ENCODE measurements around the gene MLF1.
A peak's percentile ranks its signal among the peaks of the same experiment; 100 is the strongest.

MLF1 gene

DNA sequence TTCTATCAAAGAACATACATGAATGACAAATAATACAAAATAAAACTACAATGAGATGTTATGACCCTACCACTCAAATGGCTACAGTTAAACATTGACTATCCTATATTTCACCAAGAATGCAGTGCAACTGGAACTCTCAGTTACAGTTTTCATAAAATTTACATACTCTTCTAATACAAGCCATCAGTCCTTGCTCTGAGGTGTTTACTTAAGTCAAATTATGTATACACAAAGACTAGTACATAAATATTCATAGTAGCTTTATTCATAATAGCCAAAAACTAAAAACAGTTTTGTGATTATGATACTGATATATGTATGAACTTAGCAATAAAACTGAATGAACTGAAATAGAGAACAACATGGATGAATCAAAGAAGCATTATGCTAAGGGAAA lies 19.2 kb downstream of the MLF1 start:
- Histone ChIP-seq H3K27me3 (replicated peaks; ENCODE audit: control insufficient read depth, insufficient read depth, low read length) (no peaks in the 10 kb centered on the region), H3K4me1 (ENCODE audit: control insufficient read depth, insufficient read depth, low read length) (no peaks in the 10 kb centered on the region), H3K4me3 (ENCODE audit: low read length) (no peak overlapping the region), H3K9ac (ENCODE audit: low read length) (no peak overlapping the region), H3K9me3 (ENCODE audit: control insufficient read depth, low read length) (no peaks in the 10 kb centered on the region), H3K36me3 (ENCODE audit: control insufficient read depth, insufficient read depth, low read length, severe bottlenecking) (no peaks in the 10 kb centered on the region)
- DNase-seq (ENCODE audit: low read depth), result no peak

DNA sequence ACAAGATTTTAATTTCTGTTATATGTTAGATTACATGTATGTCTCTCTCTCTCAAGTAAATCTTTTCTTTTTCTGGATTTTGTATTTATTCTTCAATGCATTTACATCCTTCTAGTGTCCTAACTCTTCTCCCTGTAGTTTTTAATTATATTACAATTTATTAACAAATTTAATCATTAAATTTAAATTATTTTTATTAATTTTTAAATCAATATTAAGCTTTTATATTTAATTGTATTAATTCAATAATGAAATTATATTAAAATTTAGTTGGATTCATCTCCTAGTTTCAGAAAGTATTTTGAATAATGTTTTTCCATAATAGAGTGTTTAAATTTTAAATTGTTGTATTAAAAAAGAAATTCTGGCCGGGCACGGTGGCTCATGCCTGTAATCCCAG lies 29.8 kb downstream of the MLF1 start:
- no peaks in the 10 kb centered on the region for H3K36me3 ChIP-seq (ENCODE audit: control insufficient read depth, insufficient read depth, low read length, severe bottlenecking)
- H3K27me3 ChIP-seq (replicated peaks; ENCODE audit: control insufficient read depth, insufficient read depth, low read length), result no peaks in the 10 kb centered on the region
- no peak overlapping the region for H3K9ac ChIP-seq (ENCODE audit: low read length)
- no peak for DNase-seq (ENCODE audit: low read depth)
- no peaks in the 10 kb centered on the region for H3K4me1 ChIP-seq (ENCODE audit: control insufficient read depth, insufficient read depth, low read length)
- no peaks in the 10 kb centered on the region for H3K9me3 ChIP-seq (ENCODE audit: control insufficient read depth, low read length)
- H3K4me3 ChIP-seq (ENCODE audit: low read length), result no peak overlapping the region

DNA sequence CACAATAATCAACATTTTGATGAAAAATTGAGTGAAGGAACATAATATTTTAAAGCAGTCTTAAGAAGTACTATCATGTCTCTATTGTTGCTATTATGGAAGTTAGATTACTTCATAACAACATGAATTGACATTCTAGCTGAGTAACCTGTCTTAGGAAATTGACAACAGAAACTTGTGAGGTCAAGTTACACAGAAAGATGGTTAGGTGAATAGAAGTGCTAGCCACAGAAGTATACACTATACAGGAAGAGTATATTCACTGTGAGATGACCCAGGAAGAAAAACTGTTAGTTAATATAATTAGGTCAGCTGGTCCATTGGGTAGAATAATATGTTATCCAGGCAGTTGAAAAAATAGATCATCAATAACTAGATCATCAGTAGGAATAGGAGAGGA lies 31.2 kb downstream of the MLF1 start:
- Histone ChIP-seq H3K36me3 (ENCODE audit: control insufficient read depth, insufficient read depth, low read length, severe bottlenecking) (no peaks in the 10 kb centered on the region), H3K9me3 (ENCODE audit: control insufficient read depth, low read length) (no peaks in the 10 kb centered on the region), H3K4me3 (ENCODE audit: low read length) (no peak overlapping the region), H3K27me3 (replicated peaks; ENCODE audit: control insufficient read depth, insufficient read depth, low read length) (no peaks in the 10 kb centered on the region), H3K9ac (ENCODE audit: low read length) (no peak overlapping the region), H3K4me1 (ENCODE audit: control insufficient read depth, insufficient read depth, low read length) (no peaks in the 10 kb centered on the region)
- DNase-seq (ENCODE audit: low read depth), result no peak

DNA sequence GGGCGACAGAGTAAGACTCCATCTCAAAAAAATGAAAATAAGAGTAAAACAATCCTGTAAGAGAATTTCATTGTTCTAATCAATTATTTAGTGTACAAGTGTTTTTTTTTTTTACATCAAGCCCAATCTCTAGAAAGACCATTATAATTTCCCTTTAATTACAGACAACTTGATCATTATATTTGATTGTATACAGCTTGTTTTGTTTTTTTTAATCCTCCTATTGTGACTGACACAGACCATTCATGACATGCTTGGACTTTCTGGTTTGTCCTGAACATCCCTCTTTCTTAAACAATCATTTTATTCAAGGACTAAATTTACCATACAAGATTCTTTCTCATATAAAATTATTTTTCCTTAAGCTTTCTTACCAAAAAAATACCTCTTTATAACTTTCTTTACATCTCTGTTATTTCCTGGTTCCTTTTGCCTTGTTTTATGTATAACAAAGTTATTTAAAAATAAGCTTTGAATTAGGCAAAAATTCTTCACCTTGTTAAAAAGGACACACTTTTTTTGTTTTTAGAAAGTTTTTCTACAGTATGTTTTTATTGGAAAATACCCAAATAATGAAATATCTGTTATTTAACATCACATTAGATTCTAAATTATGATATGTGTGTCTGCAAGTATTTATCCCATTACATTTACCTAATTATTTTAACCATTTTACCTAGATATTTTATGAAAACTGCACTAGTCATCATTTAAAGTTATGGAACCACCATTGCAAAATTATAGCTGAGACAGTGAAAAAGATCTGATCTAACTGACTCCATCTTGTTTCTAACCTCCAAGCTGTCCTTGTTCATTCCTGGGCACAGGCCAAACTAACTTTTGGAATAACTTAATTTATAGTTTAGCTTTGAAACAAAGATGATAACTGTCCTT lies 47.2 kb downstream of the MLF1 start:
- Histone ChIP-seq H3K4me1 (ENCODE audit: control insufficient read depth, insufficient read depth, low read length) (no peaks in the 10 kb centered on the region), H3K4me3 (ENCODE audit: low read length) (no peak overlapping the region), H3K27me3 (replicated peaks; ENCODE audit: control insufficient read depth, insufficient read depth, low read length) (no peaks in the 10 kb centered on the region), H3K36me3 (ENCODE audit: control insufficient read depth, insufficient read depth, low read length, severe bottlenecking) (no peaks in the 10 kb centered on the region), H3K9ac (ENCODE audit: low read length) (no peak overlapping the region), H3K9me3 (ENCODE audit: control insufficient read depth, low read length) (peaks cover 22% of the 10 kb centered on the region)
- no peak for DNase-seq (ENCODE audit: low read depth)

DNA sequence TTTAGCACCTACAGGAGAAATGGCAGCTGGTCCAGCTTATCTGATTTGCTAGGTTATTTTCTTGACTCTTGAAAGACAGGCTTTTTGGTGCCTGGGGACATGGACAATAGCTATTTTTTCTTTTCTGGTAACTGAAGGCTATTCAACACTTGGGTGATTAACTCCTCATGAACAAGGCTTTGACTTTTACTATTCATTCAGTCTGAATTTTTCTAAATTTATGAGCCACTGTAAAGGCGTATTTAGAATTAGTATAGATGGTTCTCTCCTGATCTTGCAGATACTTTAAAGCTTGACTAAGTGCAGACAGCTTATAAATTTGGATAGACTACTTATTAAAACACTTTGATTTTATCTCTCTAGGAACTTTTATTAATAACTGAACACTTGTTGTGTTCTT lies 54.9 kb downstream of the MLF1 start:
- peaks cover 4% of the 10 kb centered on the region for H3K9me3 ChIP-seq (ENCODE audit: control insufficient read depth, low read length)
- H3K36me3 ChIP-seq (ENCODE audit: control insufficient read depth, insufficient read depth, low read length, severe bottlenecking), result no peaks in the 10 kb centered on the region
- no peaks in the 10 kb centered on the region for H3K4me1 ChIP-seq (ENCODE audit: control insufficient read depth, insufficient read depth, low read length)
- no peak overlapping the region for H3K4me3 ChIP-seq (ENCODE audit: low read length)
- no peak for DNase-seq (ENCODE audit: low read depth)
- H3K9ac ChIP-seq (ENCODE audit: low read length), result no peak overlapping the region
- no peaks in the 10 kb centered on the region for H3K27me3 ChIP-seq (replicated peaks; ENCODE audit: control insufficient read depth, insufficient read depth, low read length)

DNA sequence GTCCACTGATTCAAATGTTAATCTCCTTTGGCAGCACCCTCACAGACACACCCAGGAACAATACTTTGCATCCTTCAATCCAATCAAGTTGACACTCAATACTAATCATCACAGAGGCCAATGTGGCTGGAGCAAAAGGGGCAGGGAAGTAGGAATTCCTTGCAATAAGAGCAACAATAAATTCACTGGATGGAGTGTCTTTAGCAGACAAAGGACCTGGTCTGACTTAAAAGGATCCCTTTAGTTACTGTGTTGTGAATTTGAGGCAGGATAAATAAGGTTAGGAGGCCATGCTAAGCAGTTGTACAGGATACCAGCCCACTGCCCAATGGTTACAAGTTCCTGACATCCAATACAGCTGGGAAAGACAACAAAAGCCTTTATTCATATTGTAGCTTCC lies 61.0 kb downstream of the MLF1 start:
- DNase-seq (ENCODE audit: low read depth), result no peak

DNA sequence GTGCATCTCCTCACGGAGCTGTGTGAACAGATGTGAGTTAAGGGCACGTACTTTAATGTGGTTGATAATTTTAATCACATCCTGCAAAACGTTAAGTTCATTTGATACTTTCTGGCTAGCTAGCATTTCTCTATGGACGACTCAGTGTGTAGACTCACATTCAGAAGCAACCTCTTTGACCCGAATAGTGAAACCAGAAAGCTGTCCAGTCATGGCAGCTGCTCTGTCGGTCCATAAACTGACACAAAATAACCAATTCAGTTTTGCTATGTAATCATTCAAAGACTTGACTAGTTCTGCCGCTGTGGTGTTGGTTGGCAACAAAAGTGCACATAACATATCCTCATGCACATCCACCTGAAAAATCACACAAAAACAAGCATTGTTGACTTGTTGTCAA lies 69.7 kb downstream of the MLF1 start:
- no peak overlapping the region for H3K9ac ChIP-seq (ENCODE audit: low read length)
- H3K4me3 ChIP-seq (ENCODE audit: low read length), result no peak overlapping the region
- no peaks in the 10 kb centered on the region for H3K27me3 ChIP-seq (replicated peaks; ENCODE audit: control insufficient read depth, insufficient read depth, low read length)
- no peaks in the 10 kb centered on the region for H3K9me3 ChIP-seq (ENCODE audit: control insufficient read depth, low read length)
- H3K36me3 ChIP-seq (ENCODE audit: control insufficient read depth, insufficient read depth, low read length, severe bottlenecking), result no peaks in the 10 kb centered on the region
- H3K4me1 ChIP-seq (ENCODE audit: control insufficient read depth, insufficient read depth, low read length), result peaks cover 6% of the 10 kb centered on the region
- DNase-seq (ENCODE audit: low read depth), result no peak

More for the DNA sequence above, 61.0 kb downstream of the MLF1 start:
- Histone ChIP-seq H3K4me1 (ENCODE audit: control insufficient read depth, insufficient read depth, low read length) (no peaks in the 10 kb centered on the region), H3K36me3 (ENCODE audit: control insufficient read depth, insufficient read depth, low read length, severe bottlenecking) (no peaks in the 10 kb centered on the region), H3K27me3 (replicated peaks; ENCODE audit: control insufficient read depth, insufficient read depth, low read length) (no peaks in the 10 kb centered on the region), H3K9ac (ENCODE audit: low read length) (no peak overlapping the region), H3K9me3 (ENCODE audit: control insufficient read depth, low read length) (no peaks in the 10 kb centered on the region), H3K4me3 (ENCODE audit: low read length) (no peak overlapping the region)

DNA sequence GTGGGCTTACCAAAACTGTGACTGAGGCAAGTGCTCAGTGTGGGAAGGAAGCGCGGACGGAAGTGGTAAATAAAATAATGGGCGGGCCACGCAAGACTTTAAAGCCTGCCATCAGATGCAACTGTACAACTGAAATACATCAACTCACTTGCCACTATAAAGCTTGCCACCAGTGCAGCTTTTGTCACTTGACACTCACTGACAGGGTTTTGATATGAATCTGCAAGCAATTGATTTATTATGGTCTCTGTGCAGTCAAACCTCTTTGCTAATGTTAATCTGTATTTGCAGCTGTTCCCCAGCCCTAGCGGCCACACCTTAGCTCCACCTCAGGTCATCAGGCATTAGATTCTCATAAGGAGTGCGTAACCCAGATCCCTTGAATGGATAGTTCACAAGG lies 71.0 kb downstream of the MLF1 start:
- Histone ChIP-seq H3K4me1 (ENCODE audit: control insufficient read depth, insufficient read depth, low read length) (peaks cover 11% of the 10 kb centered on the region), H3K9me3 (ENCODE audit: control insufficient read depth, low read length) (no peaks in the 10 kb centered on the region), H3K27me3 (replicated peaks; ENCODE audit: control insufficient read depth, insufficient read depth, low read length) (no peaks in the 10 kb centered on the region), H3K4me3 (ENCODE audit: low read length) (no peak overlapping the region), H3K9ac (ENCODE audit: low read length) (no peak overlapping the region), H3K36me3 (ENCODE audit: control insufficient read depth, insufficient read depth, low read length, severe bottlenecking) (peaks cover 8% of the 10 kb centered on the region)
- no peak for DNase-seq (ENCODE audit: low read depth)

DNA sequence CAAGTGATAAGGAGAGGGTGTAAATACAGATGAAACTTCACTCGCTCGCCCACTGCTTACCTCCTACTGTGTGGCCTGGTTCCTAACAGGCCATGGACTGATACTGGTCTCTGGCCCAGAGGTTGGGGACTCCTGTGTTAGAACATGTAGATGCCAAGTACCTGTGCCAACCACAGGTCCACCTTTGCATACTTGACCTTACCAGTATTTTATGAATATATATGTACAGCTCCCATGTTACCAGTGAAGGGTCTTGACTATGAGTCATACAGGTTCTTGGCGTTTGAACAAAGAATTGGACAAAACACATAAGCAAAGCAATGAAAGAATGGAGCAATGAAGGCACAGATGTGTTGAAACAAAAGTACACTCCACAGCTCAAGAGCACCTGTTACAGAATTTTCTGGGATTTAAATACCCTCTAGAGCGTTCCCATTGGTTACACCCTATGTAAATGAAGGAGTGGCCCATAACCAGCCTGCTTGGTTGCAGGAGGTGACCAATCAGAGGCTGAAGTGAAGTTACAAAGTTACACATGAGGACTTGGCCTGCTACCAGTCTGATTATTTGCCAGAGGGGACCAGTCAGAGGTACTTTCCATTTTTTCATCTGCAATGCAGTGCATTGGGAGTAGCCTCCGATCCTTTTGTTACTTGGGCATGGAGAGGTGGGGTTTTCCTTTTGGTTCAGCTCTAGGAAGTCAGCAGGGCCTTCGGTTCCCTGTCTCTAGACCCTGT lies 71.6 kb downstream of the MLF1 start:
- Histone ChIP-seq H3K9me3 (ENCODE audit: control insufficient read depth, low read length) (no peaks in the 10 kb centered on the region), H3K9ac (ENCODE audit: low read length) (no peak overlapping the region), H3K27me3 (replicated peaks; ENCODE audit: control insufficient read depth, insufficient read depth, low read length) (no peaks in the 10 kb centered on the region), H3K36me3 (ENCODE audit: control insufficient read depth, insufficient read depth, low read length, severe bottlenecking) (peaks cover 14% of the 10 kb centered on the region), H3K4me3 (ENCODE audit: low read length) (no peak overlapping the region), H3K4me1 (ENCODE audit: control insufficient read depth, insufficient read depth, low read length) (peaks cover 11% of the 10 kb centered on the region)
- no peak for DNase-seq (ENCODE audit: low read depth)

DNA sequence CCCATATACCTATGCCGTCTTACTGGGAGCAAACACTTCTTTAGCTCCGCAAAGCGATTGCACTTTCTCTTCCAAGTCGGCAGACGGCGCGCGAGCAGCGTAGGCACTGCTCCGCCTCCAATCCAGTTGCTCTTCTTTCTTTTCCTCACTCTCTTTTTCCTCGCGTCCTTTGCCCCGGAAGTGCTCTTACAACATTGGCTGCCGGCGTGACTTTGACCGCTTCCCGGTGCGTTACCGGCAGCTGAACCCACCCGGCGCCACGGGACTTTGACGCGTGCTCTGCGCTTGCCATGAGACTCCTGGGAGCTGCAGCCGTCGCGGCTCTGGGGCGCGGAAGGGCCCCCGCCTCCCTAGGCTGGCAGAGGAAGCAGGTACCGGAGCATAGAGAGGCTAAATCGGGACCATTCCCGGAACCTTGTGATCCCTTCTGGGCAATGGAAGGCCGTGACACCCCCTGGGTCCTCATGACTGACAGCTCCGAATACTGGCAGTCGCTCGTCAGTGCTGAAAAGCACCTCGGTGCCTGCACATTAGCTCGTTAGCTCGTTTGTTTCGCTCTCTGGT lies 73.4 kb downstream of the MLF1 start, which contains the start of gene GFM1:
Gene GFM1 (plus strand): TSS at position 183 of the 564 bp plus-strand sequence. CDS start 108 bp downstream, at position 291.
- no peaks in the 10 kb centered on the region for H3K27me3 ChIP-seq (replicated peaks; ENCODE audit: control insufficient read depth, insufficient read depth, low read length)
- peaks cover 11% of the 10 kb centered on the region for H3K4me1 ChIP-seq (ENCODE audit: control insufficient read depth, insufficient read depth, low read length)
- peak within 1 kb of the TSS; percentile 92 for H3K4me3 ChIP-seq (ENCODE audit: low read length)
- H3K9ac ChIP-seq (ENCODE audit: low read length), result peak within 1 kb of the TSS; percentile 91
- no peaks in the 10 kb centered on the region for H3K9me3 ChIP-seq (ENCODE audit: control insufficient read depth, low read length)
- DNase-seq (ENCODE audit: low read depth), result peak; percentile 98
- H3K36me3 ChIP-seq (ENCODE audit: control insufficient read depth, insufficient read depth, low read length, severe bottlenecking), result peaks cover 29% of the 10 kb centered on the region

DNA sequence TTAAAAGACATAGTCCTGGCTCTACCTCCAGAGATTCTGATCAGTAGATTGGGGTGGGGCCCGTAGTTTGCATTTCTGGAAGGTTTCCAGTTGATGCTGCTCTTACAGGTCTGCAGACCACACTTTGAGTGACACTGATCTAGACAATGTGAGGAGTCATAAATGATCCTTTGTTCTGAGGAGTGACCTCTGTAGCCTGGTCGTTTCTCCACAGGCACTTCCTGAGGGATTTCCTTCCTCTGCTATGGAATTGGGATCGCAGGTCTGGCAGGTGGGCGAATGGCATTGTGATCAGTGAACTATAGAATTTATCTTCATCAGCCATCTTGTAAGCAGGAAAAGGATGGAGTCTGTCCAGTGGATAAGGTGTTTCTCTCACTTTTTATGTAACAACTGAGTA lies 78.8 kb downstream of the MLF1 start:
- peaks cover 76% of the 10 kb centered on the region for H3K36me3 ChIP-seq (ENCODE audit: control insufficient read depth, insufficient read depth, low read length, severe bottlenecking)

More for the DNA sequence above, 78.8 kb downstream of the MLF1 start:
- Histone ChIP-seq H3K4me3 (ENCODE audit: low read length) (no peak overlapping the region), H3K9ac (ENCODE audit: low read length) (no peak overlapping the region), H3K9me3 (ENCODE audit: control insufficient read depth, low read length) (no peaks in the 10 kb centered on the region), H3K27me3 (replicated peaks; ENCODE audit: control insufficient read depth, insufficient read depth, low read length) (no peaks in the 10 kb centered on the region), H3K4me1 (ENCODE audit: control insufficient read depth, insufficient read depth, low read length) (peaks cover 11% of the 10 kb centered on the region)
- no peak for DNase-seq (ENCODE audit: low read depth)

All from adipocyte (in vitro differentiated cells).